Esophagus muscularis mucosa (tissue), 4 donors: ENCODE results near the gene ZNF423. TPM values are rescaled to one million over a fixed set of nuclear protein-coding genes. Genes with fewer than 3 reads are reported as not detected.

Source experiments
- DNase-seq: peaks from one replicate; pipeline ENCODE4 v3.0.0-alpha.2; 2017; ENCODE audit errors: extremely low spot score
- H3K27ac ChIP-seq, 4 donors: fragments of 200-600 bp; sonication (generic); replicated peaks in 1 of 4; 1 replicate in 3 of 4; 2 replicates in 1 of 4; pipeline ENCODE4 v1.5.1; 2016 to 2019; ENCODE audit warnings: mild to moderate bottlenecking in 1 of 4
- H3K27me3 ChIP-seq, 4 donors: fragments of 200-600 bp; sonication (generic); one replicate each; pipeline versions ENCODE4 v1.5.1 to v1.6.0; 2016 to 2019
- H3K36me3 ChIP-seq, 4 donors: fragments of 200-600 bp; sonication (generic); one replicate each; pipeline ENCODE4 v1.5.1; 2016 to 2019
- H3K4me1 ChIP-seq, 4 donors: fragments of 200-600 bp; sonication (generic); one replicate each; pipeline ENCODE4 v1.5.1; 2016 to 2019
- H3K4me3 ChIP-seq, 4 donors: fragments of 200-600 bp; sonication (generic); 1 replicate in 2 of 4; 2 replicates in 2 of 4; pipeline ENCODE4 v1.5.1; 2016 to 2019; ENCODE audit warnings: mild to moderate bottlenecking in 4 of 4, moderate library complexity in 1 of 4
- H3K9me3 ChIP-seq, 4 donors: fragments of 200-600 bp; sonication (generic); 1 replicate in 3 of 4; 2 replicates in 1 of 4; pipeline ENCODE4 v1.5.1; 2016 to 2019
- CTCF ChIP-seq, 3 experiments: fragments of 200-600 bp in 2 of 3; fragments of 450-650 bp in 1 of 3; sonication (generic) in 2 of 3; IDR thresholded peaks; one replicate each; pipeline ENCODE4 v1.5.1; 2017 to 2019; ENCODE audit warnings: antibody characterized with exemption in 3 of 3, mild to moderate bottlenecking in 2 of 3, moderate library complexity in 1 of 3
- EP300 ChIP-seq: sonication (generic); formaldehyde crosslinking; IDR thresholded peaks from one replicate; pipeline ENCODE4 v1.6.1; 2017; ENCODE audit warnings: antibody characterized with exemption
- POLR2A ChIP-seq: fragments of 450-650 bp; IDR thresholded peaks from one replicate; pipeline ENCODE4 v1.6.1; 2017; ENCODE audit warnings: antibody characterized with exemption, moderate library complexity, mild to moderate bottlenecking, low read depth
- POLR2AphosphoS5 ChIP-seq, 2 donors: sonication (generic); formaldehyde crosslinking; IDR thresholded peaks; one replicate each; pipeline ENCODE4 v1.6.1; 2017; ENCODE audit warnings: antibody characterized with exemption in 2 of 2
- WGBS: methylation state at CpG from one replicate; pipeline ENCODE4 v1.1.5; 2018; 5-methylcytosine and 5-hydroxymethylcytosine counted together
- intact Hi-C: fragments of 100-400 bp; cut with DNase I; formaldehyde crosslinking; loops from one replicate; pipeline ENCODE4 v1.15.1; 2023
- total RNA-seq, 4 donors: library from RNA; depleted of rRNA; stranded (reverse); fragments of >200 nt; gene quantifications; one replicate each; pipeline versions ENCODE4 v1.1.0 to v1.2.1, GENCODE V29; 2016

The ZNF423 gene
- total RNA-seq, 4 donors from 2014 or later, result 8.7 to 22.5 (median 10.3) TPM

- Histone ChIP-seq H3K4me1 (peaks cover 3 to 34% (median 23%) of the 10 kb centered on the region in 4 donors), H3K27ac (no peak overlapping the region), H3K9me3 (no peaks in the 10 kb centered on the region), H3K4me3 (no peak overlapping the region), H3K36me3 (no peaks in the 10 kb centered on the region), H3K27me3 (no peaks in the 10 kb centered on the region)
- intact Hi-C loops, result no loop called here
- TF ChIP-seq CTCF (IDR thresholded peaks at IDR 0.05) (no peak), POLR2AphosphoS5 (IDR thresholded peaks at IDR 0.05) (no peak), POLR2A (no peak)
- no peak for DNase-seq
- 88% methylated on average over 8 of the region's 8 CpGs for WGBS
These were observed 256.2 kb downstream of the ZNF423 start for GRCh38 chr16:49599704-49600103.

- Histone ChIP-seq H3K4me1 (peaks cover 3 to 34% (median 23%) of the 10 kb centered on the region in 4 donors), H3K27me3 (no peaks in the 10 kb centered on the region), H3K9me3 (no peaks in the 10 kb centered on the region), H3K36me3 (no peaks in the 10 kb centered on the region), H3K27ac (no peak overlapping the region), H3K4me3 (no peak overlapping the region)
- WGBS, result 100% methylated on average over 2 of the region's 2 CpGs
- TF ChIP-seq EP300, result no peak
- no peak for TF ChIP-seq POLR2A
- TF ChIP-seq POLR2AphosphoS5 (IDR thresholded peaks at IDR 0.05), result no peak
- TF ChIP-seq CTCF (IDR thresholded peaks at IDR 0.05), result no peak
- intact Hi-C loops, result no loop called here
- no peak for DNase-seq
These were observed 256.6 kb downstream of the ZNF423 start for GRCh38 chr16:49599281-49599680.

- Histone ChIP-seq H3K4me1 (peaks cover 3 to 34% (median 23%) of the 10 kb centered on the region in 4 donors), H3K27ac (no peak overlapping the region), H3K27me3 (no peaks in the 10 kb centered on the region), H3K9me3 (no peaks in the 10 kb centered on the region), H3K36me3 (no peaks in the 10 kb centered on the region), H3K4me3 (no peak overlapping the region)
- DNase-seq, result no peak
- WGBS, result 81% methylated on average over 6 of the region's 8 CpGs
- intact Hi-C loops, result no loop called here
- TF ChIP-seq POLR2AphosphoS5 (IDR thresholded peaks at IDR 0.05), result no peak
- no peak for TF ChIP-seq CTCF (IDR thresholded peaks at IDR 0.05)
- no peak for TF ChIP-seq POLR2A
- TF ChIP-seq EP300, result no peak
These were observed 257.3 kb downstream of the ZNF423 start for GRCh38 chr16:49598383-49599170.

GRCh38 chr16:49597796-49598195, 258.1 kb downstream of the ZNF423 start:
- Histone ChIP-seq H3K36me3 (no peaks in the 10 kb centered on the region), H3K9me3 (no peaks in the 10 kb centered on the region), H3K4me3 (no peak overlapping the region), H3K27ac (no peak overlapping the region), H3K27me3 (no peaks in the 10 kb centered on the region), H3K4me1 (peaks cover 3 to 33% (median 23%) of the 10 kb centered on the region in 4 donors)
- intact Hi-C loops, result no loop called here
- WGBS, result 96% methylated on average over 2 of the region's 2 CpGs
- no peak for DNase-seq
- TF ChIP-seq EP300 (no peak), CTCF (IDR thresholded peaks at IDR 0.05) (no peak), POLR2AphosphoS5 (IDR thresholded peaks at IDR 0.05) (no peak), POLR2A (no peak)
